HL-60/S4 treated with retinoic acid at 250 ng/mL for 4 days and 3 days (cell line): ENCODE data around the gene ZBTB32.

Source experiments
- in situ Hi-C: fragments of 300-500 bp; cut with MboI; formaldehyde crosslinking; loops from 2 replicates; pipeline ENCODE4 v1.7.0; 2022; ENCODE audit warnings: low sequenced_read_pairs

ZBTB32 gene

GRCh38 chr19:35736913-35737886 lies 32.8 kb downstream of the ZBTB32 start:
- in situ Hi-C loops: no loop called here

GRCh38 chr19:35738021-35738886 lies 33.9 kb downstream of the ZBTB32 start:
- in situ Hi-C loops: no loop called here

GRCh38 chr19:35738887-35739229 lies 34.5 kb downstream of the ZBTB32 start:
- in situ Hi-C loops: no loop called here

GRCh38 chr19:35739275-35740107 lies 35.1 kb downstream of the ZBTB32 start:
- in situ Hi-C loops: no loop called here

DNA sequence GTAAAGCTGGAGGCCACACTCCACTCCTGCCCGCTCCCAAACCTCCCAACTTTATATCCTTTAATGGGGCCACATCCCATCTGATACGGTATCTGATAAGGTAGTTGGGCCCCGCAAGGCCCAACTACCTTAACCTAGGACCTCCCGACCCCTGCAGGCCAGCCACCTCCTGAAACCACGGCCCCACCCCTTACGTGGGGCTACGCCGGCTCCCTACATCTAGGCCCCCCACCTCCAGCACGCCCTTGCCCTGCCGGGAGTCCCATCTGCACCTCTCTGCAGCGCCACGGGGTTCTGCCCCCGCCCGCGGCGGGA lies 35.7 kb downstream of the ZBTB32 start:
- in situ Hi-C loops: no loop called here

GRCh38 chr19:35740423-35741202 lies 36.3 kb downstream of the ZBTB32 start:
- in situ Hi-C loops: no loop called here

DNA sequence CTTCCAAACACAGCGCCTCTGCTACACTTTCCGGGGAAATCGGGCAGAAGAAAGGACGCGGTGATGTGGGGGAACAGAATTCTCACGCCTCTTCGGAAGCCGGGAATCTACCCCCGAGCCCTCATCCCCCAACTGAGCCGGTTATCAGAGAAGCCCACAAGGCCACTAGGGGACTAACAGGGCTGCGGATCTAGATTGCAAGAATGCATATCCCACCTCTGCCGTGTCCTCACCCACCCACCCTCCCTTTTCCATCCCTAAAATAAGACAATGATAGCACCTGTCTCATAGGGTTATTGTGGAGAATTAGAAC lies 36.8 kb downstream of the ZBTB32 start:
- in situ Hi-C loops: no loop called here

- in situ Hi-C loops: no loop called here
Measured at GRCh38 chr19:35742121-35742724, 37.9 kb downstream of the ZBTB32 start, which contains the start of gene IGFLR1. IGFLR1 (minus strand) TSS chr19:35742452; CDS start chr19:35741180, 1,272 bp downstream.

DNA sequence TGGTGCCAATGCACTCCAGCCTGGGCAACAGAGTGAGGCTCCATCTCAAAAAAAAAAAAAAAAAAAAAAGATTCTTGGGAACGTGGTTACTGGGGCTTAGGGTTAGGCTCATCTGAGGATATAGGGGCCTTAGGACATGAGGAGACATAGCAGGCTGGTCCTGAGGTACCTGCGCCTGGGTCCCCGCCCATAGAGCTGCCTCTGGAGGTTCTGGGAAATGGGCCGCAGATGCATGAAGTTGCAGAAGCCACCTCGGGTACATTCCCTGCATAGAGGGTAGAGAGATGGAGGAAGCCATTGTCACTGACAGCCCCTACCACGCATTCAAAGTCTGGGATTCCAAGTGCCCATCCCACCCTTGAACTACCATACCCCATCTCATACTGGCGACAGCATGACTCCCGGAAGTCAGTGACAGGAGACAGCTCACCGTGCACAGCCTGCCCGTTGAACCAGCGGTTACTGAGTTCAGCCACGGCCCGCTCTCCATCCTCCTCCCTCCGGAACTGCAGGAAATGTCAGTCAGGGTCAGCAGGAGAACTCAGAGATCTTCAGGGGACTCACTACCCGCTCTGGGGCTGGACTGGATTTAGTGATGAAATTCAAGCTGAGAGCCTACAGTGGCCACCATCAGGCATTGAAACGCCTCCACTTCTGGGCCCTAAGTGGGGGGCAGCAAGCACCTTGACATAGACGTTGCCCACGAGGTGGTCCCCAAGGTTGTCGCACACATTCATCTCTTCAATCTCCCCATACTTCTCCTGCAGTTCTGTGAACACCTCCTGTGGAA lies 39.5 kb downstream of the ZBTB32 start:
- in situ Hi-C loops: no loop called here

GRCh38 chr19:35744430-35745327 lies 40.3 kb downstream of the ZBTB32 start:
- in situ Hi-C loops: no loop called here

- in situ Hi-C loops: no loop called here
Measured at GRCh38 chr19:35745328-35746086, 41.1 kb downstream of the ZBTB32 start, which contains the start of the genes PSENEN and U2AF1L4. PSENEN (plus strand) TSS chr19:35745651; CDS start chr19:35745931, 280 bp downstream. U2AF1L4 (minus strand) TSS chr19:35745418; CDS start chr19:35745391, 27 bp downstream.

DNA sequence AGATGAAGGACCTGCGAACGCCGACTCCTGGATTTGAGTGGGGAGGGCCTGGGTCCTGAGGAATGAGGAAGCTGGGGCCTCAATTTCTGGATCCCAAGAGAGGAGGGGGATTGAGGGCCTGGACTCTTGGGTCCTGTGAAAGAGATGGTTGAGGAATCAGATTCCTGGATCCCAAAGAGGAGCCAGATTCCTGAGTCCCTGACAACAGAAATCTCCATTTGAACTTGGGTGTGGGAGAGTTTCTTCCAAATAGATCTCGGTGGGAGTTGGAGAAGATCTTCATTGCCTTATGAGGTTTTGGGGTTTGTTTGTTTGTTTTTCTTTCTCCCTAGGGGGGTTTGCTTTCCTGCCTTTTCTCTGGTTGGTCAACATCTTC lies 41.7 kb downstream of the ZBTB32 start:
- in situ Hi-C loops: no loop called here

GRCh38 chr19:35746531-35746930 lies 42.2 kb downstream of the ZBTB32 start:
- in situ Hi-C loops: no loop called here

DNA sequence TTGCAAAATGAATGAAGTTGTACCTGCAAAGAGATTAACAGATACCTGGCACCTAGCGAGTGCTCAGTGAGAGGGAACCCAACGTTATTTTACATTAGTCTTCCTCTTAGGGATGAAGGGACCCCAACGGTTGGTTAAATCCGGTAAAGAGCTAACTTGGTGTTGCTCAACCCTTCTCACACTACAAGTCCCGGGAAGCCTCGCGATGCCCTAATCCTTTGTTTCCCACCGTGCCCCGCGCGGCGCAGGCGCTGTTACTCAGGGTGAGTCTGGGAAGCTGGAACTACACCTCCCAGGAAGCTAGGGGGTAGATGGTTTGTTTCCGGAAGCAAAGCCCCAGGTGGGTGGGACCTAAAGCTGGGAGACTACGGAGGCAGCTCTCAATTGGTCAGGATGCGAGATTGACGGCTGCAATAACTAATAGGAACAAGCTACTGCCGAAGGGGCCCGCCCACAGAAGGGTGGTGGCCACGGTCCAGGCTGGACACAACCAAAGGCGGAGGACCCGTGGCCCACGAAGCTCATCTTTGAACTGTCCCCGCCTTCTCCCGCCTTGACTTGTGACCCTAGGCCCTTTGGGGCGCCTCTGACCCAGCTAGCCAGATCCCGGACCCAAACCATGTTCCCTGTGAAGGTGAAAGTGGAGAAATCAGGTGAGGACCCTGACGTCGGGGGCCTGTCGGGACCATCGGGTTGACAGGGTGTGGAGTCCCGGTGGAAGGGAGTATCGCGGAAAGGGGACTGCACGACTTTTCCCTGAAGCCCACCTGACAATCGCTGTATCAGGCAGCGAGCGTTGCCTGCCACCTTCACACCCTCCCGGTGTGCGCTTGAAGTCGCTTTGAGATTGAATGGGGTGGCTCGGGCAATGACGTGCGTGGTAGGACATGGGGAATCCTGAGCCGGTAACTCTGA lies 44.0 kb downstream of the ZBTB32 start, which contains the start of gene LIN37:
TSS of gene LIN37 (plus strand) at position 471 of the 915 bp plus-strand sequence. CDS start at position 620, 149 bp downstream.
- in situ Hi-C loops: no loop called here

GRCh38 chr19:35750167-35750566 lies 45.8 kb downstream of the ZBTB32 start:
- in situ Hi-C loops: no loop called here
